HG03342 (cell line): ENCODE measurements around the gene ARMC7.
"Not testable (repeated sequence)": the region's sequence is repeated elsewhere in the genome, so short reads cannot be mapped to it uniquely, and the experiment has no call there.

ENCODE experiments used
- ATAC-seq: cut with Tn5 transposase; IDR thresholded peaks from one replicate; pipeline ENCODE4 v1.9.1; 2021; ENCODE audit warnings: mild to moderate bottlenecking, moderate library complexity; ENCODE audit not compliant: unreplicated experiment

ARMC7 gene

GRCh38 chr17:75109407-75110233 is at the start of gene ARMC7:
TSS of gene ARMC7 (plus strand) at chr17:75109969. CDS start at chr17:75110289, 320 bp downstream.
- ATAC-seq: peak; percentile 62

GRCh38 chr17:75060434-75061054 is 49.2 kb upstream of the ARMC7 start:
- no peak for ATAC-seq

- no peak for ATAC-seq
Measured at GRCh38 chr17:75061055-75061438, 48.7 kb upstream of the ARMC7 start.

GRCh38 chr17:75061618-75062017 is 48.2 kb upstream of the ARMC7 start:
- ATAC-seq: no peak

- no peak for ATAC-seq
Measured at GRCh38 chr17:75063201-75063600, 46.6 kb upstream of the ARMC7 start.

GRCh38 chr17:75063626-75064025 is 46.1 kb upstream of the ARMC7 start:
- no peak for ATAC-seq

GRCh38 chr17:75064040-75064439 is 45.7 kb upstream of the ARMC7 start:
- no peak for ATAC-seq

- no peak for ATAC-seq
Measured at GRCh38 chr17:75064460-75064859, 45.3 kb upstream of the ARMC7 start.

- no peak for ATAC-seq
Measured at GRCh38 chr17:75064867-75065561, 44.8 kb upstream of the ARMC7 start.

GRCh38 chr17:75065562-75066151 is 44.1 kb upstream of the ARMC7 start:
- ATAC-seq: no peak

GRCh38 chr17:75067856-75068255 is 41.9 kb upstream of the ARMC7 start:
- ATAC-seq: no peak

GRCh38 chr17:75068750-75069149 is 41.0 kb upstream of the ARMC7 start:
- ATAC-seq: no peak

- ATAC-seq: no peak
Measured at GRCh38 chr17:75069783-75070182, 40.0 kb upstream of the ARMC7 start.

- ATAC-seq: not testable (repeated sequence)
Measured at GRCh38 chr17:75071478-75072271, 38.1 kb upstream of the ARMC7 start.

- ATAC-seq: not testable (repeated sequence)
Measured at GRCh38 chr17:75072909-75073308, 36.9 kb upstream of the ARMC7 start.

- no peak for ATAC-seq
Measured at GRCh38 chr17:75073618-75074047, 36.1 kb upstream of the ARMC7 start.

- ATAC-seq: no peak
Measured at GRCh38 chr17:75074532-75074931, 35.2 kb upstream of the ARMC7 start.

- ATAC-seq: no peak
Measured at GRCh38 chr17:75075597-75076336, 34.0 kb upstream of the ARMC7 start.

GRCh38 chr17:75077072-75077495 is 32.7 kb upstream of the ARMC7 start:
- no peak for ATAC-seq
